ENCODE data around the gene RPS6KL1. TPM values are rescaled to one million over a fixed set of nuclear protein-coding genes. Genes with fewer than 3 reads are reported as not detected.

RPS6KL1 gene
- total RNA-seq, 1 experiment from 2014 or later = 18.8 TPM

DNA sequence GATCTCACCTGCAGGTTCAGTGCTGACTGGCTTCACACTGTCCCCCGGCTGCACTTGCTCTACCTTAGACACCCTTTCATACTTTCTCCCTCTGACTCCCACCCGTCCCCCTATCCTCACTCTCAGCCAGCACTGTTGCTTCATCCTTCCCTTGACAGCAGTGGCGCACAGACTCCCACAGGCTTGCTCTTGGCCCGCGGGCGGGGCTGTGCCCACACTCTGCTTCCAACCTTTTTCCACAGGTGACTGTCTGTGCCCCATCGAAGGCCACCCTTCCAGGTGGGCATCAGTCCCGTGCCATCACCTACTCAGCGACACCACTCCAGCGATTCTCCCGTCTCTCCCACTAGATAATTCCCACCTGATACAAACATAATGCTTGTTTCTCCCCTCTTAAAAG lies 1.0 kb upstream of the RPS6KL1 start:
- no peak overlapping the region for H4K5ac ChIP-seq (ENCODE audit: insufficient read length, low read depth, low read length)
- H2BK15ac ChIP-seq (ENCODE audit: low read depth, low read length) = no peak overlapping the region
- no peak overlapping the region for H2BK5ac ChIP-seq (ENCODE audit: insufficient read length, low read length)
- H3K14ac ChIP-seq (ENCODE audit: insufficient read depth, low read length) = no peak overlapping the region
- no peak overlapping the region for H3K18ac ChIP-seq (ENCODE audit: insufficient read length, low read depth, low read length)
- Mint-ChIP-seq H3K4me3 (peak overlapping the region in 1 of 2 experiments; percentile 33; a peak in 1 of 5 replicates), H3K9me3 (no peaks in the 10 kb centered on the region), H3K4me1 (peaks cover 5 to 6% of the 10 kb centered on the region in 2 experiments; a peak in 3 of 4 replicates), H3K27ac (no peak overlapping the region; a peak in 1 of 7 replicates), H3K27me3 (ENCODE audit: low read depth) (peaks cover 8% of the 10 kb centered on the region), H3K36me3 (ENCODE audit: insufficient read depth in 1 of 3, low read depth in 3 of 3) (peaks cover 0 to 5% (median 0%) of the 10 kb centered on the region in 3 experiments; a peak in 1 of 7 replicates)
- H3K23ac ChIP-seq (ENCODE audit: insufficient read length, low read depth, low read length) = no peak overlapping the region
- no peak overlapping the region for H3K27ac ChIP-seq (ENCODE audit: insufficient read length, low read depth, low read length)
- no peaks in the 10 kb centered on the region for H3K4me1 ChIP-seq (ENCODE audit: insufficient read depth, low read length)
- no peaks in the 10 kb centered on the region for H3K27me3 ChIP-seq (ENCODE audit: insufficient read depth, low read length)
- H3K4ac ChIP-seq (ENCODE audit: low read depth, low read length) = no peak overlapping the region
- no peaks in the 10 kb centered on the region for H4K20me1 ChIP-seq (ENCODE audit: control insufficient read depth, insufficient read depth, insufficient read length)
- H4K8ac ChIP-seq (replicated peaks; ENCODE audit: insufficient read length, low read depth, low read length) = no peak overlapping the region
- H3K9me3 ChIP-seq (ENCODE audit: control insufficient read depth, low read depth, low read length) = no peaks in the 10 kb centered on the region
- H3K56ac ChIP-seq (ENCODE audit: insufficient read length, low read depth, low read length) = no peak overlapping the region
- H3T11ph ChIP-seq (ENCODE audit: low read length) = no peak overlapping the region
- no peak overlapping the region for H2BK20ac ChIP-seq (ENCODE audit: low read depth, low read length, poor library complexity, severe bottlenecking)
- H2AK5ac ChIP-seq (ENCODE audit: insufficient read length, low read length) = no peak overlapping the region
- whole genome bisulfite sequencing (ENCODE audit: extremely low coverage, insufficient read length, low lambda C conversion rate) = no CpG with 5 or more reads among the region's 11 CpGs
- no peaks in the 10 kb centered on the region for H3K79me2 ChIP-seq (ENCODE audit: insufficient read depth, low read length)
- H3K79me1 ChIP-seq (ENCODE audit: insufficient read depth, low read depth, low read length, poor library complexity, severe bottlenecking) = no peaks in the 10 kb centered on the region
- H4K91ac ChIP-seq (ENCODE audit: insufficient read length, low read depth, low read length) = no peak overlapping the region
- no peak overlapping the region for H2AFZ ChIP-seq (ENCODE audit: low read length)
- no peak for DNase-seq
- no peak overlapping the region for H3K9ac ChIP-seq (ENCODE audit: extremely low read depth, insufficient read length, low read length)
- TF ChIP-seq, protein P1, sequence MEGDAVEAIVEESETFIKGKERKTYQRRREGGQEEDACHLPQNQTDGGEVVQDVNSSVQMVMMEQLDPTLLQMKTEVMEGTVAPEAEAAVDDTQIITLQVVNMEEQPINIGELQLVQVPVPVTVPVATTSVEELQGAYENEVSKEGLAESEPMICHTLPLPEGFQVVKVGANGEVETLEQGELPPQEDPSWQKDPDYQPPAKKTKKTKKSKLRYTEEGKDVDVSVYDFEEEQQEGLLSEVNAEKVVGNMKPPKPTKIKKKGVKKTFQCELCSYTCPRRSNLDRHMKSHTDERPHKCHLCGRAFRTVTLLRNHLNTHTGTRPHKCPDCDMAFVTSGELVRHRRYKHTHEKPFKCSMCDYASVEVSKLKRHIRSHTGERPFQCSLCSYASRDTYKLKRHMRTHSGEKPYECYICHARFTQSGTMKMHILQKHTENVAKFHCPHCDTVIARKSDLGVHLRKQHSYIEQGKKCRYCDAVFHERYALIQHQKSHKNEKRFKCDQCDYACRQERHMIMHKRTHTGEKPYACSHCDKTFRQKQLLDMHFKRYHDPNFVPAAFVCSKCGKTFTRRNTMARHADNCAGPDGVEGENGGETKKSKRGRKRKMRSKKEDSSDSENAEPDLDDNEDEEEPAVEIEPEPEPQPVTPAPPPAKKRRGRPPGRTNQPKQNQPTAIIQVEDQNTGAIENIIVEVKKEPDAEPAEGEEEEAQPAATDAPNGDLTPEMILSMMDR (conservative IDR thresholded peaks at IDR 0.05) = no peak
- H3K4me2 ChIP-seq (ENCODE audit: insufficient read depth, insufficient read length, low read length) = no peak overlapping the region
- H2BK12ac ChIP-seq (ENCODE audit: insufficient read length, low read depth, low read length) = no peak overlapping the region
- peaks cover 4% of the 10 kb centered on the region for H3K23me2 ChIP-seq (ENCODE audit: insufficient read length, low read depth, low read length, poor library complexity, severe bottlenecking)
- no peak overlapping the region for H2BK120ac ChIP-seq (ENCODE audit: low read depth, low read length, poor library complexity, severe bottlenecking)
